ENCODE data around the gene DOCK10. TPM values are rescaled to one million over a fixed set of nuclear protein-coding genes. Genes with fewer than 3 reads are reported as not detected.

DOCK10 gene
- total and polyA plus RNA-seq, 2 donors (not counting 1 experiment from before 2014, with no cell fraction given) = 49.5 to 139 TPM

- intact Hi-C loops (cut with micrococcal nuclease) = no loop called here
Measured at GRCh38 chr2:224817676-224818075, 224.6 kb downstream of the DOCK10 start.

GRCh38 chr2:224816816-224817215 is 225.5 kb downstream of the DOCK10 start:
- Histone ChIP-seq H3K27ac (ENCODE audit: low read length in 2 of 2) (no peak overlapping the region), H3K4me1 (ENCODE audit: control insufficient read depth in 2 of 2, insufficient read depth in 2 of 2, low read length in 2 of 2) (no peaks in the 10 kb centered on the region), H4K20me1 (ENCODE audit: control insufficient read depth, insufficient read depth, low read length, poor library complexity, severe bottlenecking) (no peaks in the 10 kb centered on the region), H3K4me2 (replicated peaks; ENCODE audit: low read depth, low read length, poor library complexity, severe bottlenecking) (no peak overlapping the region), H3K36me3 (replicated peaks in 1 of 2; ENCODE audit: control extremely low read depth in 1 of 2, control insufficient read depth in 1 of 2, extremely low read depth in 1 of 2, insufficient read depth in 2 of 2, low read length in 1 of 2) (peaks cover 7 to 70% of the 10 kb centered on the region in 2 experiments), H3K9ac (ENCODE audit: low read length) (no peak overlapping the region), H3K9me3 (ENCODE audit: control extremely low read depth in 1 of 3, control insufficient read depth in 2 of 3, insufficient read depth in 1 of 3, low read length in 2 of 3) (no peaks in the 10 kb centered on the region), H3K27me3 (replicated peaks in 1 of 4; ENCODE audit: control extremely low read depth in 1 of 4, control insufficient read depth in 3 of 4, insufficient read depth in 4 of 4, low read length in 3 of 4) (no peaks in the 10 kb centered on the region), H3K4me3 (ENCODE audit: control extremely low read depth in 1 of 5, extremely low read depth in 1 of 5, insufficient read depth in 1 of 5, low read depth in 2 of 5, low read length in 4 of 5) (no peak overlapping the region), H3K79me2 (ENCODE audit: control insufficient read depth, insufficient read depth, low read length) (no peaks in the 10 kb centered on the region), H2AFZ (ENCODE audit: insufficient read depth, low read depth, low read length, poor library complexity, severe bottlenecking) (no peak overlapping the region)
- no peaks in the 10 kb centered on the region for H3K4me1 Mint-ChIP-seq
- no peaks in the 10 kb centered on the region for H3K9me3 Mint-ChIP-seq (ENCODE audit: insufficient read depth)
- H3K27me3 Mint-ChIP-seq = no peaks in the 10 kb centered on the region
- no peak overlapping the region for H3K4me3 Mint-ChIP-seq
- ChIA-PET CTCF (no interaction called here), POLR2A (no interaction called here)
- intact Hi-C loops (cut with micrococcal nuclease) = no loop called here
- no CpG with 5 or more reads among the region's 4 CpGs for WGBS (ENCODE audit: insufficient coverage)
- ATAC-seq (ENCODE audit: low read depth) (no peak), DNase-seq (no peak)
- peak overlapping the region; percentile 43 for H3K27ac Mint-ChIP-seq
- TF ChIP-seq CTCF (IDR thresholded peaks at IDR 0.05) (no peak), EZH2 (IDR thresholded peaks at IDR 0.05; ENCODE audit: borderline replicate concordance, insufficient read depth, low read depth, low read length, poor library complexity, severe bottlenecking) (no peak)

More at GRCh38 chr2:224817676-224818075, 224.6 kb downstream of the DOCK10 start:
- H3K4me3 ChIP-seq (ENCODE audit: control extremely low read depth in 1 of 5, extremely low read depth in 1 of 5, insufficient read depth in 1 of 5, low read depth in 2 of 5, low read length in 4 of 5) = no peak overlapping the region
- ChIA-PET POLR2A (no interaction called here), CTCF (no interaction called here)
- DNase-seq (no peak), ATAC-seq (ENCODE audit: low read depth) (no peak)
- H2AFZ ChIP-seq (ENCODE audit: insufficient read depth, low read depth, low read length, poor library complexity, severe bottlenecking) = no peak overlapping the region
- Mint-ChIP-seq H3K9me3 (ENCODE audit: insufficient read depth) (no peaks in the 10 kb centered on the region), H3K4me3 (no peak overlapping the region), H3K4me1 (no peaks in the 10 kb centered on the region), H3K27me3 (no peaks in the 10 kb centered on the region), H3K27ac (no peak overlapping the region)
- no peaks in the 10 kb centered on the region for H4K20me1 ChIP-seq (ENCODE audit: control insufficient read depth, insufficient read depth, low read length, poor library complexity, severe bottlenecking)
- no peaks in the 10 kb centered on the region for H3K27me3 ChIP-seq (replicated peaks in 1 of 4; ENCODE audit: control extremely low read depth in 1 of 4, control insufficient read depth in 3 of 4, insufficient read depth in 4 of 4, low read length in 3 of 4)
- H3K9ac ChIP-seq (ENCODE audit: low read length) = no peak overlapping the region
- no peaks in the 10 kb centered on the region for H3K79me2 ChIP-seq (ENCODE audit: control insufficient read depth, insufficient read depth, low read length)
- H3K27ac ChIP-seq (ENCODE audit: low read length in 2 of 2) = no peak overlapping the region
- WGBS (ENCODE audit: insufficient coverage) = no CpG with 5 or more reads among the region's 1 CpG
- H3K36me3 ChIP-seq (replicated peaks in 1 of 2; ENCODE audit: control extremely low read depth in 1 of 2, control insufficient read depth in 1 of 2, extremely low read depth in 1 of 2, insufficient read depth in 2 of 2, low read length in 1 of 2) = peaks cover 7 to 76% of the 10 kb centered on the region in 2 experiments
- H3K4me1 ChIP-seq (ENCODE audit: control insufficient read depth in 2 of 2, insufficient read depth in 2 of 2, low read length in 2 of 2) = no peaks in the 10 kb centered on the region
- TF ChIP-seq CTCF (IDR thresholded peaks at IDR 0.05) = no peak
- TF ChIP-seq EZH2 (IDR thresholded peaks at IDR 0.05; ENCODE audit: borderline replicate concordance, insufficient read depth, low read depth, low read length, poor library complexity, severe bottlenecking) = no peak
- no peaks in the 10 kb centered on the region for H3K9me3 ChIP-seq (ENCODE audit: control extremely low read depth in 1 of 3, control insufficient read depth in 2 of 3, insufficient read depth in 1 of 3, low read length in 2 of 3)
- H3K4me2 ChIP-seq (replicated peaks; ENCODE audit: low read depth, low read length, poor library complexity, severe bottlenecking) = no peak overlapping the region
